Measurements from ENCODE around the gene SMAD3.
A peak's percentile ranks its signal among the peaks of the same experiment; 100 is the strongest.

SMAD3 gene

GRCh38 chr15:67164811-67165253 lies 99.4 kb downstream of the SMAD3 start:
- no peak for FAIRE-seq
- DNase-seq (ENCODE audit: insufficient read length, low spot score) = no peak
- TF ChIP-seq POLR2A (IDR thresholded peaks at IDR 0.05; ENCODE audit: low read depth, low read length) = no peak

DNA sequence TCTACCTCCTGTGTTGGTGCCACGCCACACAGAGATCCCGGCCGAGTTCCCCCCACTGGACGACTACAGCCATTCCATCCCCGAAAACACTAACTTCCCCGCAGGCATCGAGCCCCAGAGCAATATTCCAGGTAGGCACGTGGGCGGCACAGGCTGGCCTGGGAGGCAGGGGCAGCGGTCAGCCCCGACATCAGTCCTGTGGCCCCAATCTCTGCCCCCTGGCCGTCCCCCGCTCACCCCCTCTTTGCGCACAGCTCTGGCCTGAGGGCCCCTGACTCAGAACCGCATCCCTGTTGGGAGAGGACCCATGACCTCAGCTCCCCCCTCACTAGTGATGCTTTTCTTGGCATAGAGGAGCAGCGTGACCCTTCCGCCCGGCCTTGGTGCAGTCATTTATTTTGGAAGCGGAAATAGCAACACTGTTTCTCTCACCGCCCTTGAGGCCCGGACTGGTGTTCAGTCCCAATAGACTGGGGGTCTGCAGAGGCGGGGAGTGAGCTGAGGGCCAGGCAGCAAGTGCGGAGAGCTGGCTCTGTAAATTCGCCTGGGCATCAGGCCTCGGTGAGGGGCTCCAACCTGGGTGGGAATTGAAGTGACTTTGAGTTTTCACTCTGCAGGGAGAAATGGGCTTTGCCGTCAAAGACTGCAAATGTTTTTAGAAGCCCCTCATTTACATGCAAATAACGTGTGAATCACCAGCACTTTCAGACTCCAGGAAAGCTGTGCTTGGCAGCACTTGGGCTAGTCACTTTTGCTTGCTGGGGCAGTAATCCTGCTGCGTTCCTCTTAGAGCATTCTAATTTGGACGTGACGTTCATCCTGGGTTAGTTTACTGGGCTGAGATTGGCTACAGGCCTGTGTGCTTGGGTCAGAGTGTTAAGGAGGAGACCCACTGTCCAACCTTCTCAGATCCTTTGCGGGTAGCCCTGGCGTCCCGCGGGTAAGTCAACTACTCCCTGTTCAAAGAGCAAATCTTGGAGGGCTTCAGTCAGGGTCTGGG lies 100.2 kb downstream of the SMAD3 start:
- FAIRE-seq (no peak), DNase-seq (ENCODE audit: insufficient read length, low spot score) (no peak)
- TF ChIP-seq POLR2A (IDR thresholded peaks at IDR 0.05; ENCODE audit: low read depth, low read length) = no peak

- FAIRE-seq (no peak), DNase-seq (ENCODE audit: insufficient read length, low spot score) (no peak)
- TF ChIP-seq POLR2A (IDR thresholded peaks at IDR 0.05; ENCODE audit: low read depth, low read length) = no peak
These were observed 101.0 kb downstream of the SMAD3 start for GRCh38 chr15:67166280-67167009.

- no peak for TF ChIP-seq POLR2A (IDR thresholded peaks at IDR 0.05; ENCODE audit: low read depth, low read length)
- FAIRE-seq = no peak
These were observed 101.7 kb downstream of the SMAD3 start for GRCh38 chr15:67167091-67167490.

GRCh38 chr15:67168694-67169093 lies 103.3 kb downstream of the SMAD3 start:
- DNase-seq (ENCODE audit: insufficient read length, low spot score) (no peak), FAIRE-seq (no peak)
- no peak for TF ChIP-seq POLR2A (IDR thresholded peaks at IDR 0.05; ENCODE audit: low read depth, low read length)

More at GRCh38 chr15:67167091-67167490, 101.7 kb downstream of the SMAD3 start:
- DNase-seq (ENCODE audit: insufficient read length, low spot score) = no peak

DNA sequence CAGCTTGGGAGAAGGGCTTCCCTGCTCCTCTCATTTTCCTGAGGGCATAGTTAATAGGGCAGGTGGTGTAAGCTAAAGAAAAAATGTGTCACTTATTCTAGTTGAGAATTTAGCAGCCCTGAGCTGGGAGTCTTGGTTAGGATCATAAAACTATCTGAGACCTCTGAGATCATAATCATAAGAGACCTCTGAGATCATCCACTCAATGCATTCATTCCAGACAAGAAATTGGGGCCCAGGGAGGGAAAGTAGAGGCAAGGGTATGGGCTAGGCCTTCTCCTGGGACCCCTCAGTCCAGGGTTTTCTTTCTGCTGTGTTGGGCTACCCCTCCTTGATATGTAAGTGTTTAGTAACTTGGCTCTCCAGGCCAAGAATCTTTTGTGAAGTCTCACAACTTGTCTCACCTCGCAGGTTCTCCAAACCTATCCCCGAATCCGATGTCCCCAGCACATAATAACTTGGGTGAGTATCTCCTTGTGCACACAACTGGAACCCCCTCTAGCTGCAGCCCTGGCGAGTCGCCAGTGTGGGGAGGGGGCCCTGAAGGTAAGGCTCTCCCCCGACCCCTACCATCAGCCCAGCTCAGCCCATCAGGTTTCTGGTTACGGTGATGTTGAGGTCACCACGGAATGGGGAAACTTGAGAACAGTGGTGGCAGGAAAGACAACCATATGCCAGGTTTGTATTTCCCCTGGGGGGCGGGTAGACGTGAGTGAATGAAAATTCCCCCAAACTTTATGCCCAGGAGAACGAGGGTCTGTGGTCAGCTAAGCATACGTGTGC lies 104.9 kb downstream of the SMAD3 start:
- no peak for DNase-seq (ENCODE audit: insufficient read length, low spot score)
- no peak for FAIRE-seq
- no peak for TF ChIP-seq POLR2A (IDR thresholded peaks at IDR 0.05; ENCODE audit: low read depth, low read length)

GRCh38 chr15:67171471-67171870 lies 106.1 kb downstream of the SMAD3 start:
- no peak for TF ChIP-seq POLR2A (IDR thresholded peaks at IDR 0.05; ENCODE audit: low read depth, low read length)
- no peak for DNase-seq (ENCODE audit: insufficient read length, low spot score)

GRCh38 chr15:67172172-67172571 lies 106.8 kb downstream of the SMAD3 start:
- FAIRE-seq = no peak
- no peak for TF ChIP-seq POLR2A (IDR thresholded peaks at IDR 0.05; ENCODE audit: low read depth, low read length)
- DNase-seq (ENCODE audit: insufficient read length, low spot score) = no peak

More at GRCh38 chr15:67171471-67171870, 106.1 kb downstream of the SMAD3 start:
- FAIRE-seq = no peak

DNA sequence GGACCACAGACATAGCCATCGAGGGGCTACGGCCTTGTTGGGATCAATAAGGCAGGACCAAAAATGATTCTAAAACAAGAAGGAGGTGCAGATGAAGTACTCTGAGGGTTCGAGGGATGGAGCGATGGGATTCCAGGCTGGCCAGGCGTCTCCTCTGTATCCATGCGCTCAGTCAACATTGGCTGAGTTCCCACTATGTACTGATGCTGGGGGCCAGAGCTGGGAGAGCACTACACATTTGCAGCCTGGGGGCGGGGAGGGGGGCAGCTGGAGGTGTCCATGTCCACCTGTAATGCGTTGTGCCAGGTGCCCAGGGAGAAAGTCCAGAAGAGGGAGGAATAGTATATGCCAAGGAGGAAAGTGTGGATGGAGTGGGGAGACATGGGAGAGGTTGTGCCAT lies 107.6 kb downstream of the SMAD3 start:
- no peak for TF ChIP-seq POLR2A (IDR thresholded peaks at IDR 0.05; ENCODE audit: low read depth, low read length)
- DNase-seq (ENCODE audit: insufficient read length, low spot score) (no peak), FAIRE-seq (no peak)

- DNase-seq (ENCODE audit: insufficient read length, low spot score) (no peak), FAIRE-seq (no peak)
- no peak for TF ChIP-seq POLR2A (IDR thresholded peaks at IDR 0.05; ENCODE audit: low read depth, low read length)
These were observed 108.4 kb downstream of the SMAD3 start for GRCh38 chr15:67173786-67174185.

- no peak for DNase-seq (ENCODE audit: insufficient read length, low spot score)
- no peak for FAIRE-seq
- no peak for TF ChIP-seq POLR2A (IDR thresholded peaks at IDR 0.05; ENCODE audit: low read depth, low read length)
These were observed 109.0 kb downstream of the SMAD3 start for GRCh38 chr15:67174446-67174845.

DNA sequence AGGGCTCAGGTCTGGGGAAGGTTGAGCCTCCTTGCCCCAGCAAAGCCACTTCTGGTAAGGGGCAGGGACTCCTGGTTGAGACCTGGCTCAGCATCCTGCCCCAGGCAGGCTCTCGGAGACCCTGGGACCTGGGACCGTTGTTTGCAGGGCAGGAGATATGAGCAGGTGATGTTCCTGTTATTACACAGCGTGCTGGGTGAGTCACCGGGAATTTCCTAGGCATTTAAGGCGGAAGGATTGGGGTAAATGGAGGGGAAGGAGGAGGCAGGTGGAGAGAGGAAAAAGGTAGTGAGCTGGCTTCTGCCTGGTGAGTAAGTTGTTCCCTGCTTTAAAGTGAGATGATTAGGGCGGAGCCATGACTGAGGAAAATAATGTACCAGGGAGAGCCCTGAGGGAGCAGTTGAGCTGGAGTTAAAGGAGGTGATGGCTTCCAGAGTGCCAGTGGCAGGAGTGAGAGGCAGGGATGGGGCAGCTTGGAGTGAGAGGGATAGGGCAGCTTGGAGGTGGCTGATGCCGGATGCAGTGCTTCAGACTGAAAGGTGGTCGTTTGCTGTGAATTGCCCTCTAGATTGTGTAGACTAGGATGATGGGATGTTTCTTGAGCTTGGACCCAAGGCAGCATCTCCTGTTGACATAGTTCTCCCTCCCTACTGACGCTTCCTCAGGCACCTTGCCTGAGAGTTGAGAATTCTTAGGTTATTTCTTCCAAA lies 109.6 kb downstream of the SMAD3 start:
- DNase-seq (ENCODE audit: insufficient read length, low spot score) (peak; percentile 64), FAIRE-seq (no peak)

DNA sequence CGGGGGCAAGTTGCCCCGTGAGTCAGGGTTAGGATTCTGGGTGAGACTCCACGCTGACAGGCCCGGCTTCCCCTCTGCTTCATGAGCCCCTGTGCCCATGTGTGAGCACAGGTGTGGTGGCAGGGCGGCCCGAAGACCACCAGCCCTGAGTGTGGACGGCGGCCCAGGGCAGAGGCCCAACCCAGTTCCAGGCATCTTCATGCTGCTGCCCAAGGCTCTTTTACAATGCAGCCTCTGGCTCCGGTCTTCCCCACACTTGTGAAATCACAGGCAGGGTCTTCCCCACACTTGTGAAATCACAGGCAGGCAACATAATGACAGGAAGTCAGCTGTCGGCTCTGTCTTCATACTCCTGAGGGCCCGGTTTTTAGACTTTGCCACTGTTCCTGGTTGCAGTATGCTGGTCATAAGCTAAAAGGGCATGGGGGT lies 110.3 kb downstream of the SMAD3 start:
- FAIRE-seq (no peak), DNase-seq (ENCODE audit: insufficient read length, low spot score) (no peak)
- no peak for TF ChIP-seq POLR2A (IDR thresholded peaks at IDR 0.05; ENCODE audit: low read depth, low read length)

More for the DNA sequence above, 109.6 kb downstream of the SMAD3 start:
- no peak for TF ChIP-seq POLR2A (IDR thresholded peaks at IDR 0.05; ENCODE audit: low read depth, low read length)

Measured in H54 (cell line).